ENCODE data around the gene EIF2D.

GRCh38 chr1:206547104-206547503 lies 65.2 kb downstream of the EIF2D start:
- no peak for TF ChIP-seq CTCF (conservative IDR thresholded peaks at IDR 0.05)
- TF ChIP-seq ZFX (IDR thresholded peaks at IDR 0.05), result no peak

Measured in C4-2B (cell line).